GM21447 (cell line): ENCODE data around the gene NEDD9.

Source experiments
- ATAC-seq: cut with Tn5 transposase; IDR thresholded peaks from one replicate; pipeline ENCODE4 v1.9.1; 2021; ENCODE audit not compliant: unreplicated experiment

Gene NEDD9, protein sequence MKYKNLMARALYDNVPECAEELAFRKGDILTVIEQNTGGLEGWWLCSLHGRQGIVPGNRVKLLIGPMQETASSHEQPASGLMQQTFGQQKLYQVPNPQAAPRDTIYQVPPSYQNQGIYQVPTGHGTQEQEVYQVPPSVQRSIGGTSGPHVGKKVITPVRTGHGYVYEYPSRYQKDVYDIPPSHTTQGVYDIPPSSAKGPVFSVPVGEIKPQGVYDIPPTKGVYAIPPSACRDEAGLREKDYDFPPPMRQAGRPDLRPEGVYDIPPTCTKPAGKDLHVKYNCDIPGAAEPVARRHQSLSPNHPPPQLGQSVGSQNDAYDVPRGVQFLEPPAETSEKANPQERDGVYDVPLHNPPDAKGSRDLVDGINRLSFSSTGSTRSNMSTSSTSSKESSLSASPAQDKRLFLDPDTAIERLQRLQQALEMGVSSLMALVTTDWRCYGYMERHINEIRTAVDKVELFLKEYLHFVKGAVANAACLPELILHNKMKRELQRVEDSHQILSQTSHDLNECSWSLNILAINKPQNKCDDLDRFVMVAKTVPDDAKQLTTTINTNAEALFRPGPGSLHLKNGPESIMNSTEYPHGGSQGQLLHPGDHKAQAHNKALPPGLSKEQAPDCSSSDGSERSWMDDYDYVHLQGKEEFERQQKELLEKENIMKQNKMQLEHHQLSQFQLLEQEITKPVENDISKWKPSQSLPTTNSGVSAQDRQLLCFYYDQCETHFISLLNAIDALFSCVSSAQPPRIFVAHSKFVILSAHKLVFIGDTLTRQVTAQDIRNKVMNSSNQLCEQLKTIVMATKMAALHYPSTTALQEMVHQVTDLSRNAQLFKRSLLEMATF

DNA sequence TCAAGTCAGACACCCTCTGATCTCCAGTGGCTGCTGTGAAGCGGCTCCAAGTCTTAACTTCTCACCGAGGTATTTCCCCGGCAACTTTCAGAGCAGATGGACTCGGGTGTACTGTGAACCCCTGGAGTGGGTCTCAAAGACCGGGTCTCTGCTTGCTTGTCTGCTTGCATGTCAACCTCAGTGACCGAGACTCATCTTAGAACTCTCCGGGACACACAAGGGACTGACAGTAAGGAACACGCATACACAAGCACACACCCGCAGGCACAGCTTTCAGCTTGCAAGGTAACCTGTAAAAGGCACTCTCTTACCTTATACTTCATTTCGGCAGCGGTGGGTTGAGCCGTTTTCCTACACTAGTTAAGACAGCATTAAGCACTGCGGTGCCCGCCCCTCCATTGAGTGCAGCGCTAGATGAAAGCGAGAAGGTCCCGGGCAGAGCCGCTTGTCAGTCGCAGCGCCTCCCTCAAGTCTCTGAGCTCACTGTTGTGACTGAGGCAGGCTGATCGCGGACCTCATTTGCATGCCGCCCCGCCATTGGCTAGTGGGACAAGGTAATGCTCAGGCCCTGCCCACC lies at the start of gene NEDD9:
TSS of gene NEDD9 (minus strand) at position 476 of the 577 bp plus-strand sequence. CDS start at position 323, 153 bp downstream.
- ATAC-seq: peak; percentile 98

DNA sequence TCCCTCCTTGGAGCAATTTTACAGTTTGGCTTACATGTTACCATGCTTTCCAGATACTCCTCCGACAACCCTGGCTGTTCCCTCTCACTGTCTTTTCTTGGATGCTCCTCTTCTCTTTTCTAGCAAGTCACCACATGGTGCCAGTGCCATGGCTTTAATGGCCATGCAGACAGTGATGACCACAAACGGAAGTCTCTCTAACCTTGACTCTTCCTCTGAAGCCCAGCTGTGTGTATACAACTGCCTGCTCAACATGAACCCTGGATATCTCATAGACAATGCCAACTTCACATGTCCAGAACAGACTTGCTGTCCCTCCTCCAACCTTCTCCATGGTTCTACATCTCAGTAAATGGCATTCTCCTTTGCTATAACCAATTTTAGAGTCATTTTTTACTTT lies 49.8 kb upstream of the NEDD9 start:
- no peak for ATAC-seq

DNA sequence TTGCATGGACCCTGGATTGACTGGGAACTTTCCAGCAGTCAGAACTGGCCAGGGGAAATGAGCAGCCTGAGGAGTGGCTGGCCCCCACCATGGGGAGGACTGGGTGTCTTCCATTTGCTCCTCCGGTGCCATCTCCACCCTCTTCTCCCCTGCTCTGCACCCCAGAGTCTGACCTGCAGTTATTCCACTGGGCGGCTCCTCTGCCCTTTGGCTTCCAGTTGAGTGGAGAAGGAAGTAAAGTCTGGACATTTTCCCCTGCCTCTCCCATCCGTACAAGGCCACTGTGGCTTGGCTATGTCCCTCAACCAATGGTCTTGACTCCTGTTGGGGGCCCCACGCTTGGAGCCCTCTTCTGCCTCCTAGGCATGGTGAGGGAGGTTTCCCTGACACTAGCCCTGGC lies 47.9 kb upstream of the NEDD9 start:
- ATAC-seq: no peak

DNA sequence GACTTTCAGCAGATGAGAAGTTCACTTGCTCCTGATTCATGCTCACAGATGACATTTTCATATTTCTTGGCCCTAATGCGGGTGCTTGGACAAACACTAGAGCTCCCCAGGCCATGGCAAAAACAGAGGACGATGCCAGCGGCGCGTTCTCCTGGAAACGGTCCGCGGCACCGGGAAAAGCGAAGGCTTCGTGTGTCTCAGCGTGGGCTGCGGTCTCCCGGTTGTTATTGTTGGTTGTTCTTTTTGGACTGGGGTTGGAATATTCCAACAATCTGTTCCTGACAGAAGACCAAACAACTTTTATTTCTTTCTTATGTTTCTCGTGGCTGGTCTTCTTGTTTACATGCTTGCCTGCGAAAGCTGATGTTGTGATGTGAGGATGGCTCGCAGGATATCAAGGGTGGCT lies 46.8 kb upstream of the NEDD9 start:
- ATAC-seq: no peak

DNA sequence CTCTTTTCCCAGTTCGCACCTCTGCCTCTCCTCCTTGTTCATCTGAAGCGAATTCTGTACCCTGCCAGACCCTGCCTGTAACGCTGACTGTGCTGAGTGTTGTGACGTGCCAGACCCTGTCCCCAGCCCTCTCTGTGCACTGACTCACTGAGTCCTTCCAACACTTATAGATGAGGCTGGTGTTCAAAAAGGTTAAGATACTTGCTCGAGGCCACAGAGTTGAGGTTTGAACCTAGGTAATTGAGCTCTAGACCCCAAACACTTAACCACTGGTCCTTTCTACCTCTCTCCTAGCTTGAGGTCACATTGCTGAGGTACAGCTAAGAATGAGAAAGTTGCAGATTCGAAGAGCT lies 45.7 kb upstream of the NEDD9 start:
- ATAC-seq: no peak

DNA sequence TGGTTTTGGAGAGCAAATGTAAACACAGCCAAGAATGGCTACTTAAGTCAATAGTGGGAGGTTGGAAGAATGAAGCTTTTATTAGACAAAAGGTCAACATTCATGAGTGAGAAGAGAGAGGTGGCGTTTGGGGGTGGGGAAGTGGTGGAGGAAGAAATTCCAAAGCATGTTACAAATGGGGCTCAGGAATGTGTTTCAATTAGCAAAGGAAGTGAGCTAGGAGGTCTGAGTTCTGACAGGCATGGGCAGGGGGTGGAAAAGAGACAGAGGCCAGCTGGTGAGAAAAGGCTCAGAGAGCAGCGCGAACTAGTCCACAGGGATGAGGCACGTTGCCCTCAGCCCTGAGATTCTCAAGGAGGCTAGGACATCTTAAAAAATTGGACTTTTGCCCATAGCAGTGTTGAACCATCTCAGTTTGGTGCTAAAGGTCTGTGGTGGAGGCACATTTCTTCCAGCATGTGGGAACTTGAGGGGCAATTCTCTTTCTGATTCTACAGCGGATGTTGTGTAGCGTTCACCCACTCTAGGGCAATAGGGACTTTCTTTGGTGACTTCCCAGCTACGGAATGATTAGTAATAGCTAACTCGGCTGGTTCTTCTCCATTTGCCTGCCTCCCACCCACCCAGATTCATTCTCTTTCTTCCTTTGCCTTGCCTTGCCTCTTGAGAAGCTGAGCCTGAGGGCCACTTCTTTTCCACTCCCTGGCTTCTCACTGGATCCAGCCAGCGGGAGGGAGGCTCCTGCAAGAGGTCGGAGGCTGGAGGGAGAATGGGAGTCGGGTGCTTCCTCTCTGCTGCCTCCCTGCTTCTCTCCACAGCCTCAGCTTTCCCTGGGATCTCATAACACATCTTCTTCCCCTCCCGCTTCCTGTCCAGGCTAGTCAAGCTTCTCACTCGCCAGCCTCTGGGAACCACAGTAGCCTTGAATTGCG lies 45.1 kb upstream of the NEDD9 start:
- peak; percentile 53 for ATAC-seq

DNA sequence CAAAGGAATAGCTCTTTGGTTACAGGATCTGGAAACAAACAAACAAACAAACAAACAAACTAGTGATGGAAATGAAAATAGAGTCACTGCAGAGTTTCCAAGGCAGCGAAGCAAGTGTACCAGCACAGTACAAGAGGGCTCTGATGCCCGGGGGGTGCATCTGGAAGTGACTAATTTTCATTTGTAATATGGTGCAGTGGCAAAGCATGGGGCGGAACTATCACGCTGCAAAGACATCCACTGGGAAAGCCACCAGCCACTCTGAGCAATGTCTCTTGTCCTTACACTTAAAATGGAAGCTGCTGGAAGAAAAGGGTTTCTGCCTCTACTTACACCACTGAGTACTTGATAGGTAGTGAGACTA lies 44.4 kb upstream of the NEDD9 start:
- ATAC-seq: no peak

DNA sequence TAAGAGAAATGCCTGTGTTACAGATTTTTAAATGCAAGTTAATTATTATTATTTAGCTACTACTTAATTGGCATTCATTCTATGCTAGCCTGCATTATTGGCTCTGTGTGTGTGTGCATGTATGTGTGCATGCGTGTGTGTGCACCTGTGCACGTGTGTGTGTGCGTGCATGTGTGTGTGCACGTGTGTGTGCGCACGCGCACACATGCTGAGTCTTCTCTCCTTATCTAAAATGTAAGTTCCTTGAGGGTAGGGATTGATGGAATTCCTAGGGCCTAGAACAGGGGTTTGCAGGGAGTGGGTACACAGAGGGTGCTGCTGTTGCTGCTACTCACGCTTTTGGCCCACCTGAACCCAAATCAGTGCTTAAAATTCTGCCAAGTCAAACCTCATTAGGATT lies 43.8 kb upstream of the NEDD9 start:
- no peak for ATAC-seq

DNA sequence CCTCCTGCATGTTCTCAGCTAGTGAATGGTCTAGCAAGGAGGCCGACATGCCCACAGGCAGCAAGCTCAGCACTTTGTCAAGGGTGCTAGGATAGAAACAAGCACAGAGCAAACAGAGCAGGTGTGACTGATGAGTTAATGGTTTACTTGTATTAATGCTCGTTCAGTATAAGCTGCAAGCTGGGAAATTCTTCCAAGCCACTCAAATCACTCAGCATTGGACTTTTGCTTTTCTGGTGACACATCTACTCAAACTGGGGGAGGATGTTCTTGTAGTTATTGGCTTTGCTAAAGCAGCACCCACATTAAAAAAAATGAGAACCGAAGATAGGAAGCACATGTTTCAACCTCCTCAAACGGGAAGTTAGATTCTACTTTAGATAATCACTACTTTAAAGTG lies 43.1 kb upstream of the NEDD9 start:
- peak; percentile 76 for ATAC-seq

DNA sequence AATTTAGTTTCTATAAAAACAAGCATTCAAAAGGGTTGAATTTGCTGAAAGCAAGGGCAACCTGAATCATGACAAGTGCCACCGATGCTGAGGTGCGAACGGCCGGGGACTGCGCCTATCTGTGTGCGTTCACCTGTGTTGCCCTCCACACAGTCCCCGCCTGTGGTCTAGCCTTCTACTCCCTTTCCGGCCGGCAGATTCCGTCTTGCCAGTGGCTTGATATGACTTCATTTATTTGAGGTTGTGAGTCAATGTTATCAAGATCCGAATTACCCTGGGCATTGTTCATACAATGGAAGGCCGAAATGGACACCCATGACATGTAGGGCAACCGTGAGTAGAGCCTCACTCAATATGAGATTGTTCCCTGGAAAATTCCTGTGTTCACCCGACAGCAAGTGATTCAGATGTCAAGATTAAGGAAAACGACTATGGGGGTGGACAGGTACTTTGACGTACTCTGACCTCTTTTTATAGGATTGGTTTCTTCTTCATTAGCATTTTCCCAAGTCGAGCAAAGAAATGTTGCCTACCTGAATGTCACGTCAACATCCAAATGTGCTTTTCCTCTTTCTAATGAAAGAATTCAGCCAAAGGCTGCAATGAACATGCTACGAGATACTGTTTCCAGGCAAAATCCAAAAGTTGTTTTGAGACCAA lies 41.1 kb upstream of the NEDD9 start:
- no peak for ATAC-seq

DNA sequence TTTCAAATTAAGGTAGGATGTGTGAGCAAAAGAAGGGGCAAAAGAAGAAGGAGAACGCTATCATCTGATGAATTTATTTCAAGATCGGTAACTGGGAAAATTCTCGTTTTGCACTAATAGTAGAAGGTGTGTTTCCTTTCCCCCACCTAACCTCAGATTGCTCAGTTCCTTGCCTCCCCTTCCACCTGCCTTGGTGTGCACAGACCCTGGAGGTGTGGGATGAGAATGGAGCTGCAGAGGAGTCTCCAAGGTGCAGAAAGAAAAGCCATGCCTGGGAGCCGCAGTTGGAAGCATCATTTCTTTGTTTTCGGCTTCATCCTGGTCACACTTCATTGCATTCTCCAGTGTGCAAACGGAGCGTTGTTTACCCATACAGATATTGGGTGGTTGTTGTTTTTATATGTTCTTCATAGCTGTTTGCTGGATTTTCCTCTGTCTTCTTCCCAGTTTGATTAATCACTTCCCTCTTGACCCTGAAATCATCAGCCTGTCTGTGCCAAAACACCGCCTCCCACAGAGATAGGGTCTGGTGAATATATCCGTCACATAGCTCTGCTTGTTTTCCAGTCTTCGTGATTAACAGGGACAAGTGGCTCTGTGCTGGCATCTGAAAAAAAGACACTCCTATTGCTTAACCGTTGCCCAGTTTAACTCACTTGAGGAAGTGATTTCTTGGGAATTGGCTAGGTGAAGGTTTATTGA lies 40.2 kb upstream of the NEDD9 start:
- no peak for ATAC-seq

DNA sequence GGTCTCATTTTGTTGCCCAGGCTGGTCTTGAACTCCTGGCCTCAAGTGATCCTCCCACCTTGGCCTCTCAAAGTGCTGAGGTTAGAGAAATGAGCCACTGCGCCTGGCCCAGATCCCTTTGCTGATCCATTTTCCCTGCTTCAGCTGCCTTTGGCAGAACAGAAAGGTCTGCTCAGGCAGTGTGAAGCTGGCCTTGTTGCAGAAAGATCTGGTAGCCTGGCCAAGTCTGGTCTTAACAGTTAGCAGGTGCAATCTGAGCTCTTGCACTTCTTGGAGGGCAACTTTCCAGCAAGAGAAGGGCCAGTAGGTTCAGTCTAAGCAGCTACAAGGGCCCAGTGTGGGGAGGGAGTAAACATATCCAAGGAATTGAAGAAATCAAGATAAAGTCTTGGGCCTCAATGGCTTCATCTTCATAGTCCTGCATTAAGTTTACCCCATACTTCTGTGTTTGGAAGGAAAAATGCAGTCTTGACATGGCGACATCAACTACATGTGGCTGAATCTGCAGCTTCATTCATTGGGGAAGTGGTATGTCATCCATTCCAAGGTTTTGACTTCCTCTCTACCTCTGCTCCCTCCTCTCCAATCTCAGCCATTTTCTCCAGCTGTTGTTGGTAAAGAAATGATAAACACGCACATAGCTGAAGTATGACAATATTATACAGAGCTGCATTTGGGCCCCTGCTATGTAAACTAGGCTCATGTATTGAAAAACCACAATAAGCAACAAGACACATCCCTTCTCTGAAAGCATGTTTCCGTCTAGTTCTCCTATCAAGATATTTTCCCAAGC lies 39.0 kb upstream of the NEDD9 start:
- ATAC-seq: no peak

DNA sequence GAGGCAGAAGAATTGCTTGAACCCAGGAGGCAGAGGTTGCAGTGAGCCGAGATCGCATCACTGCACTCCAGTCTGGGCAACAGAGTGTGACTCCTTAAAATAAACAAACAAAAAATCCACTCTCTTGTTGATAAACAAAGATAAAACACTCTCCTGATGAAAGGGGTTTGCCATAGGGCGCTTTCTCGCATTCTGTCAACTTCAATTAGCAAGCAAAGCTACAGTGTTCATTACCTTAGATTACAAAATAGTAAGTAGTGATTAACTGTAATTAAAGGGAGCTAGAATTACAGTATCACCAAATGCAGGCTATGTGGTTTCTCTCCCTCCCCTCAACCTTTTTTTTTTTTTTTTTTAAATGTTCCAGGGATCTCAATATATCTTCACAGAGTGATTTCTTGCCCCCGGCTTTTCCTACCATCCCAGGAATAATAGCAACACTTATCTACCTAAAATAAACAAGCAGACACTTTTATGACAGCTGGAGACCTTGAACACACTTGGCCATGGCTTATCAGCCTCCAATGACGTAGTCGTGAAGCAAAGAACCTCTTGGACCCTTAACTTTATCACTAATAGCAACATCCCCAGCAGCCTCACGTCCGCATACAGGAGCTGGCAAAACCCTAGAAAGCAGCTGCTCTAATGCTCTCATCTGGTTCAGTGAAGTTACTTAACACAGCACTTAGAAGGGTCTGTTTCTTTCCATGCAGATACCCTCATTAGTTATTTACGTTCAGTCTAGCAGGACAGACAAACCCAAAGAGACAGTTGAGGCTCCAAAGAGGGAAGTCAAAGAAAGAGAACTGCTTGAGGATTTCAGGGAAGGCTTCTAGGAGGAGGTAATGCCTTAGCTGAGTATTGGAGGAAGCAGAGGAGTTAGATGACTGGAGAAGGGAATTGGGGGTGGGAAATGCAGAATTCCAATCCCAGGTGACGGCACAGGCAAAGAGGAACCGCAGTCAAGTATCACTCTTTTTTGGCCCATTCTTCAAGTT lies 37.9 kb upstream of the NEDD9 start:
- no peak for ATAC-seq

DNA sequence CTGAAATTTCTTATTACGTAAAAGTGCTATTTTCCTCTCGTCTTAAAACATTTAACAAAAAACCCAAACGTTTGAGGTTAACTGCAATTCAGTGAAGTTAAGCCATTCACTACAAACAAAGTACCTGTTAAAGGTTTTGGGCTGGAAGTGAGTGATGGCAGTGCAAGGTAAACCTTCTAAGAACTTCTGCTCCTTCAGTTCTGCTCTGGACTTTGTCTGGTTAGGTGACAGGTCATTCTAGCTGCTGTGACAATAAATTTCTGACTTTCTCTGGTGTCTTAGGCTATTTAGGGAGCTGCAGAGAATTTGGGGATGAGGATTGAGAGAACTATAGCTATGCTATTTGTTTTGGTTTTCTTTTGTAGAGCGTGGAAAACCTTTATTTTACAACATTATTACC lies 36.5 kb upstream of the NEDD9 start:
- ATAC-seq: no peak

DNA sequence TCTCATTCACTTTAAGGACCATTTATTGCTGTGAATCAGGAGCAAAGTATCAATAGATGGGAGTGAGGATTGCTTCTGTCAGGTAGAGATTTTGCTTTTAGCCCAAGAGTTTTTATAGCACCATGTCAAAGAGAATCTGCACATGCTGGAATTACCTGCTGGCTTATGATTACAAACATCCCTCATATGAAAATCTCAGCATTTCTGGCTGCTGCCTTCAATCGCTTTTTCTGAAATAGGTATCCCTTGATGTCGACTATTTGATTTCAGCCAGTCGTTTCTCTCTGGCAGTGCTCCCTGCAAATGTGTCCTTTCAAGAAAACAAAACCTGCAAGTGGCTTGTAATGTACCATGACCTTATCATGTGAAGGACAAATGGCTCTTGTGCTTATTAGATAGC lies 34.5 kb upstream of the NEDD9 start:
- ATAC-seq: no peak

DNA sequence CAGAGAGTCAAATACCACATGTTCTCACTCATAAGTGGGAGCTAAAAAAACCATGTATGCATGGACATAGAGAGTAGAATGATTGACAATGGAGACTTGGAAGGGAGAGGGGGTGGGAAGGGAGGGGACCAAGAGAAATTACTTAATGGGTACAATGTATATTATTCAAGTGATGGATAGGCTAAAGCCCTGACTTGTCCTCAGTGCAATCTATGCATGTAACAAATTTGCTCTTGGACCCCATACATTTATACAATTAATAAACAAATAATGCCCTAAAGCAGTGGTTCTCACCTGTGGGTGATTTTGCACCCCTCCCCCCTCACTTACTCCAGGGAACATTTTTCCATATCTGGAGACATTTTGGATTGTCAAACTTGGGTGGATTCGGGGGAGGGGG lies 33.5 kb upstream of the NEDD9 start:
- ATAC-seq: no peak

DNA sequence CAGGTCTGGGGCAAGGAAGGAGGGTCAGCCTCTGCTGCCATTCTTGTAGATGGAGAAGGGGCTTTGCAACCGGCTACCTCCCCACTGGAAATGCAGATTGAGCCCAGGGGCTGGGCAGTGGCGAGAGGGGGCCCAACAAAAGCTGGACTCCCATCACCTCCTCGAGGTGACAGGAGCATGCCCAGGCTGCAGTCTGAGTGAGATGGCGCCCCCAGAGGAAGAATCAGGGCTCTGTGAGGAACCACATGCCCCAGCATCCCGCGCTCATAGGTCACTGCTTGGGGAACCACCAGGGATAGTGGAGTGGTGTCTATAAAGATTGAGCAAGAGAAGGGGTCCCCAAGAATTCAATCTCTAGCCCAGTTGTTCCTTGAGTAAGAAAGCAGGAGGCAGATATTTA lies 31.6 kb upstream of the NEDD9 start:
- no peak for ATAC-seq

DNA sequence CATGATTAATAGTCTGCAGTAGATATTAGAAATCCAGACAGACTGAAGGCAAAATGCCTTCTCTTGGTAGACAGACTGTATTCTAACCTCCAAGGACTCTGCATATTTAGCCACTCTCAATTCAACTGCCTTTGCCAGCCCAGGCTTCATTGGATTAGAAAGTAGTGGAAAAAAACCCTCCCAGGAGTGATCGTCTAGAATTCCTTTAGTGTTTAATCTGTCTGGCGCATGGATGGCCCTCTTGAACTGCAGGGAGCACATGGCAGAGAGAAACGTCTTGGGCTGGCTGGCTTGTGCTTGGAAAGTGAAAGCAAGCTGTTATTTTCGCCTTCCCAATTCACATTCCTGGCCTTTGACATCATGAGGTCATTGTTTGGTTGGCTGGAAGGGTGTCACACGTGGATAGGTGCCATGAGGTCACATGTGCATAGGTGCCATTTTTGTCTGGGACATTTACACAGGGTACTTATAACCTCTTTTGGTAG lies 30.9 kb upstream of the NEDD9 start:
- ATAC-seq: no peak
